Measurements from ENCODE around the gene SLC24A3.

Gene SLC24A3

DNA sequence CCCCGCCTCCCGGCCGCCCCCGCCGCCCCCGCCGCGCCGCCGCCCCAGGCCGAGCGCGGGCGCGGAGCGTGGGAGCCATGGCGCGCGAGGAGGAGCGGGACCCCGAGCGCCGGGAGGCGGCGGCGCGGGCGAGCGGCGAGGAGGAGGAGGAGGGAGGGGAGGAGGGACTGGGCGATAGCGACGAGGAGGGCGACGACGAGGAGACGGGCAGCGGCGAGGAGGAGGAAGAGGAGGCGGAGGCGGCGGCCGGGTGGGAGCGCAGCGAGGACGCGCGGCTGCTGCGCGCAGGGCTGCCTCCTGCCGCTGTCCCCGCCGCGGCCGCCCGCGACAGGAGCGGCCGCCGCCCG lies at the start of gene SLC24A3:
SLC24A3 (plus strand) TSS at position 174 of the 347 bp plus-strand sequence.
- no peak for DNase-seq

DNA sequence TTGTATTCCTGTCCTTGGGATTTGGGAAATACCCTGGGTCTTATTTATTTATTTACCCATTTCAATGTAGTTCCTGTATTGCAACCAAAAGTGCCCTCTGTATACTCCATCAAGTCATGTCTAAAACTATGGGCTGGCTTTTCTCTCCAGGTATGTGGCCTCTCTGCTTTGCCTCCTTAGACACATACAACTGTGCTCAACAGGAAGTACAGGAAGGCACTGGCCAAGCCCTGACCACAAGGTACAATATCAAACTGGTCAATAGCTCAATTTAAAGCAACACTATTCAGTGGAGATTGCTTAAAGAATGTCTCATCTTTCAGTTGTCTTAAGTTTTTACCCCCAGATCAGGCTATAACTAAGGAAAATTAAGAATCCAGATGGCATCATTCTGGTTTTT lies 42.3 kb upstream of the SLC24A3 start:
- DNase-seq = no peak

DNA sequence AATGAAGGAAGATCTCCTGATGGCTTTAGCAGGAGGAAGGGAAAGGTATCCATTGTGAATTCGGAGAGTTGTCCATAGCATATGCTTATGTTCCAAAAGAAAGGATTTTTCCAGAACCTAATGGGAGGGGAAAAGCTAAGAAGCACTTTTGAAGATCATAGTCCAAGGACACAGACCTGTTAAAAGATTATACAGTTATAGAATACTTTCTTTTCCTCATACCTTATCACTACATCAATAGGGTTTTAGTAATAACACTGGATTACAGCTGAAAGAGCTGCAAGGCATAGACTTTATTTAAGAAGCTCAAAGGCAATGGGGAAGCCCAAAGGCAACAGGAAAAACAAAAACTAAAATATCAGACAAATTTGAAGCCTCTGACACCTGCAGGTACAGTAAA lies 39.8 kb upstream of the SLC24A3 start:
- DNase-seq = no peak

DNA sequence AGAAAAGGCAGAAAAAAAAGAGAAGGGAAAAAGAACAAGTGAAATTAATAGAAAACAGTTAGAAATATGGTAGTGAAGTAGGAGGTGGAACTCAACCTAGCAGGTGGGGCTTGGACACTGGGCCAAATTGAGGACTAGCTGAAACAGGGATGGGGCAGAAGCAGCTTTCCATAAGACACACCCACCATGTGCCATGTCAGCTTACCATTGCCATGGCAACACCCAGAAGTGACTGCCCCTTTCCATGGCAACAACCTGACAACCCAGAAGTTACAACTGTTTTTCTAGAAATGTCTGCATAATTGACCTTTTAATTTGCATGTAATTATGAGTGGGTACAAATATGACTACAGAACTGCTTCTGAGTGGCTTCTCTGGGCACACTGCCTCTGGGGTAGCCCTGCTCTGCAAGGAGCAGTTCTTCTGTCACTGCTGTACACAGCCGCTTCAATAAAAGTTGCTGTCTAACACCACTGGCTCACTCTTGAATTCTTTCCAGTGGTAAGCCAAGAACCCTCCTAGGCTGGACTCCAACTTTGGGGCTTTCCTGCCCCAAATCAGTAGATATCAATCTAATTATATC lies 35.9 kb upstream of the SLC24A3 start:
- no peak for DNase-seq

DNA sequence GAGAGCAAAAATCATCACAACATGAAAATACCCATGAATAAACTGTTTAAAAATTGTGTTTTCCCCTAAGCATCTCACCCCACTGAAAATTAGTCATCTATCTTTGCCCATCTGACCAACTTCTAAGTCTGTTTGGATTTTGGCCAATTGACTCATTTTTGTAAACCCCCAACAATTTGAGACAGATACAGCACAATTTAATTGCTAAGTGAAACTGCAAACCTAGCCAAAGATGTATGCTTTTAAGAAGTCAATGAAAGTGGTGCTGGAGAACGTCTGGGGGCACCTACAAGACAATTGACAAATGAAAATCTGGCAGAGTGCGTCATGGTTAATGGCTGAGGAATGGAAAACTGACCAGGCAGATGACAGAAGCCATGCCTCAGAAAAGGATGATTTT lies 30.9 kb upstream of the SLC24A3 start:
- no peak for DNase-seq

DNA sequence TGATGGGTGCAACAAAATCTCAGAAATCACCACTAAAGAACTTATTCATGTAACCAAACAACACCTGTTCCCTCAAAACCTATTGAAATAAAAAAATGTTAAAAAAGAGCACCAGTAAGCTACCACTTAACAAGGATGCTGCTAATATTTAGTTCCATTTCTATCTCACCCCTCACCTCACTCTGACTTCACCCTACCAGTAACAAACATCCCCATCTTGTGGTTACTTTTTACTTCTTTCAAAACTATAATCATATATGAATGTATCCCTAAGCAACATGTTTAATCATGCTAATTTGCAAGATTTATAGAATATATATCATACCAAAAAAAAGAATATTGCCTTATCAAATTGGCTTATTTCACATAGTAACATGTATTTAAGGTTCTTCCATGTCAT lies 27.4 kb upstream of the SLC24A3 start:
- DNase-seq = no peak

DNA sequence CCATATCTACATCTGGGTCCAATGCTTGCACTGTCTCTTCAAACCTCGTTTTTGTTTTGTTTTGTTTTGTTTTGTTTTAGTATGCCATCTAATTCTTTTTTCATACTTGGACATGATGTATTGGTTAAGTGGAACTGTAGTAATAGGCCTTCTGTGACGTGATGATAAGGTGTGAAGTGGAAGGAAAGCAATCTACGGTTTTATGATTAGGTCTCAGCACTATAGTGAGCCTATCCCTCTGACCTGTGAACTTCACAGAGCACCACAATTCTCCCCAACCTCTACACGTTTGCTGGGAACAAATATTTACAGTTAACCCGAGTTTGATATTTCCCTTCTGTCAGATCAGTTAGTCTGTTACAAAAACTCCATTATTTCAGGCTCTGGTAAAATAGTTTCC lies 19.1 kb upstream of the SLC24A3 start:
- no peak for DNase-seq

DNA sequence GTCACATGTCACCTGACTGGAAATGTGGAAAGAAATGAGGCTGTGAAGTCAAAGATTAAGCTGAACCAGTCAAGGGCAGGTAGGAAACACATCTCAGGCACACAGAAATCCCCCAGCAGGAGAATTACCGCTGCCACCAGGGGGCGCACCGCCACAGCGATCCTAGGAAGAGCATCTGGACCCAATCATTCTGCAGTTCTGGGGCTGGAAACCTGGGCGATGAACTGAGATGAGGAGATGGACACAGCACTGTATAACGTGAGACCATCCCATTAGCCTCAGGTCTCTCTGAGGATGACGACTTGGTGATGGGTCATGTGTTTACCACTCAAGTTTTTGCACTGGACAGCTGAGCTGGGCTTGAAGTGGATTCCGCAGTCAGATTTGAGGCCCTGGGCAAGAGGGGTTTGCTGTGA lies 6.5 kb upstream of the SLC24A3 start:
- peak; percentile 39 for DNase-seq

DNA sequence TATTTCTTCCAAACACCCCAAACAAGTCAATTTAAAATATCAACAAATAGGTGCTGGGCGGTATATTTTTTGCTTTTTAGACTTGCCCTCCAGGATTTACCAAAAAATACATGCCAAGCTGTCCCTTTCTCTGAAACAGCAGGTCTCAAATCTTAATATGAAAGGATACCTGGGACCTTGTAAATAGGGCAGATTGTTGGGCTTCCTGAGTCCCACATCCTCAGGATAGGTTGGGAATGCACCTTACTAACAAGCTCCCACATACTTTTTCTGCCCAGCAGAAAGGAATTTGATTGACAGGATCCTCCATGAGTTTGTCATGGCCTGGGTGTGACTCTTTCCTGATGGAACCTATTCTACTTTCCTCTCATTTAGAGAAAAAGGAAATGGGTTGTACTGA lies 4.9 kb upstream of the SLC24A3 start:
- DNase-seq = no peak

DNA sequence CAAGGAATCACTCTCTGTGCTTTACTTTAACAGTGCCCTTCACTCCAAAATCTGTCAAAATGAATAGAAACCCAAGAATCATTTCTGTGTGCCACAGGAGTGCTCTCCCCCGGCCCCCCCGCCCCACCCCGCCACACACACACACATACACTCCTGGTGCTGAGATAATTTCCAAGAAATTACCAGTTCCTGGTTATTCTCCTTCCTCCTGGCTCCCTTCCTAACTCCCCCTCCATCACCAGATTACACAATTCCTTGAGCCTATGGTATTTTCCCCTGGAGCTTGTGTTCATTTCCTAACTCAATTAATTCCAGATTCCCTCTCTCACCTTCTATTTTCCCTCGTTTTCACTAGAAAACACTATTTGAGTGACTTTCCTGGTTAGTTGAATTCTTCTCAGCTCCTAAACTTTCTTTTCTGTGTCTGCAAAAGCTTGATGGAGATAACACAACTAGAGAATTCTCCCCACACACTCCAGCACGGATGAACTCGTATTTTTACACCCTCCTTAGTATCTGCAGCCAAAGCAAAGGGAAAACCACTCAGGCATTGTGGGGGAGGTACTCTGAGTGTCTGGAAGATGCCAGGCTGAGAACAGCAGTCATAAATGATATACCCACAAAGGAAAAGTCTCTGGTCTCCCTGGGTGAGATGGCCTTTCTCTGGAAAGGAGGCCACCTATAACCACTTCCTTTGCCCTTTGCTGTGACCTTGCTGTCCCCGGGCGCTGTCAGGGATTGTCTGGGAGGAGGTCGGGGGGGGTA lies 1.9 kb upstream of the SLC24A3 start:
- DNase-seq = peak; percentile 21

DNA sequence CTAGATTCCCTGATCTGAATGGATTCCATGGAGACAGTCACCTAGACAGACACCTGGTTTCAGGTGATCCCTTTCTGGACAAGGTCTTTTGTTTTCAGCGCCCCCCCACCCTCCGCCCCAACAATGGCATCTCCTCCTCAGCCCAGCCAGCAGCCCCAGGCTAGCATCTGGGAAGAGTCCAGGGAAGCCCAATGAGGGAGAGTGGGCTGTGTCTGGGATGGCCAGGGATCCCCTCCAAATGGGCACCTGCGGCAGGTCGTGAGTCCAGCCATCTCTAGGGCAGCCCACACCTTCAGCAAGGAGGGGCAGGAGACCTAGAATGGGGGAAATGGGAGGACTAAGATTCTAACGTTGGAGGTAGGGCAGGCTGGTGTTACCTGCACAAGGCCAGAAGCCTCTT lies 1.2 kb upstream of the SLC24A3 start:
- no peak for DNase-seq

DNA sequence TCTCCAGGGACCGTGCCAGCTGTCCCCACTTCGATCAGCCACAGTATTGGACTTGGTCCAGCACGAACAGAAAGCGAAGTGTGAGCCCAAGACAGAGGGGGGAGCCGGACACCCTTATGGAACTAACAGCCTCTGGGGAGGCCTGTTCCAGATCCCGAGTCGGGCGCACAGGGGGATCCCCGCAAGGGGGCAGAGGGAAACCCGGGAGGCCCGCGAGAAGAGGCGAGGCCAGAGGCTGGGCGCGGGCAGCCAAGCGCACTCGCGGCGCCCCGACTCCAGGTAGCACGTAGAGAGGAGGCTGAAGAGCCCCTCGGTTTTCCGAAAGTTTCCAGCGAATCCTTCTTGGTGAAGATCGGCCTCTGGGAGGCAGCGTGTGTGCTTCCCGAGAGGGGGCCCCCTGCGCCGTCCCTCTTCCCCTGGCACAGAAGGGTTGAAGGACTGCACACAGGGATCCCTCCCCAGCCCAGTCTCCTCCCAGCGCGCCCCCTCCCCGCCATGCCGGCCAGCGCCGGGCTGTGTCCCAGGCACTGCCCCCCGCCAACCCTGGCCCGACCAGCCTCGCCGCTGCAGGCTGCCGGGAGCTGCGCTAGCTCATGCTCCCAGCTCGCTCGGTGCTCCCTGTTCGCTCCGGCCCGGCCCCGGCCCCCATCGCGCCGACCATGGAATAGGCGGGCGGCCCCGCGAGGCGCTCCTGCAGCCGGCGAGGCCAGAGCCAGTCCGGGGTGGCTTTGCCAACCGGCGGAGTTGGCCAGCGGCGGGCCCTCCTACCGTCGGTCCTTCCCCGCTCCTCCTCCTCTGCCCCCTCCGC lies 577 bp upstream of the SLC24A3 start:
- no peak for DNase-seq

DNA sequence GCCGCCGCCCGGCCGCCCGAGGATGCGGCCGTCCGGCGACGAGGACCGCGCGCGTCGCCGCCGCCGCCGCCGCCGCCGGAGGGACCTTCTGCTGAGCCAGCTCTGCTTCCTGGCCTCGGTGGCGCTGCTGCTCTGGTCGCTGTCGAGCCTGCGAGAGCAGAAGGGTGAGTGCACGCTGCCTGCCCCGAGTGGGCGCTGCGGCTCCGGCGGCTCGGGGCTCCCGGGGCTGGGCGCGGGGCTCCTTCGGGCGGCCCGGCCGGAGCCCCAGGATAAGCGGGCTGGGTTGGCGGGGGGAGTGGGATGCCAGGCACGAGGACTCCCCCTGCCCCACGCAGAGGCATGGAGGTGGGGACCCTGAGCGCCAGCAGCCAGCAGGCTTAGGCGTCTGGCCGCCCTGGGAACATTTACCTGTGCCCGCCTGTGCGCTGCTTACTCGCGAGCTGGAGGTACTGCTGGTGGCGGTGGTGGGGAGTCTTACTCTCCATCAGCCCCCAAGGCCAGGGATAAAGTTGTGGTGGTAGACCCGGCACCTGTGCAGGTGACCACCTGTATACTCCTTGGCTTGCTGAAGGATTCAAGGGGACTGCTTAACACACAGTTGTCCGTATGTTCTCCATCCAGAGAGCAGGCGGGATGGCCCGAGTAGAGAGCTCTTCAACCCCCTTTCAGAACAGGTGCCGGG lies 520 bp downstream of the SLC24A3 start:
- peak; percentile 3 for DNase-seq

DNA sequence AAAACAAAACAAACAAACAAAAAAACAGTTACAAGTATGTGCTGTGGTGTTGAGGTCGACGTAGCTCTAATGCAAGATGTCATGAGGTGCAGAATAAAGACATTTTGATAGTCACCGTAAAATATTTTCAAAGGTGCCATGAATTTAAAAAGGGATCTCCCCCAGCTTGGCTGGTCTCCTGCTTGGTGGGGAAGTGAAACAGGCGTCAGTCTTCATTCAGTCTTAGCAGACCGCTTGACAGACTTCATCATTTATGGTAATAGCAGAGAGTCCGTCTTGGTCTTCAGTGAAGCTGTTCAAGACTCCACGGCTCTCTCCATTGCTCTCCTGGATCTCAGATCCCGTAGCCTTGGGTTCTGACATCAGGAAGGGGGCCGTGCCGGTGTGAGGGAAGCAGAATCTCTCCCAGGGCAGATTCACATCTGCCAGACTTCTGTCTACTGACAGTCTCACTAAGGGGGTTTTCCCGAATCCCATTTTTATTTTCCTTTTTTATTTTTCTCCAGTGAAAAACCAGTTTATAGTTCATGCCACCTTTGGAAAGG lies 1.6 kb downstream of the SLC24A3 start:
- no peak for DNase-seq

DNA sequence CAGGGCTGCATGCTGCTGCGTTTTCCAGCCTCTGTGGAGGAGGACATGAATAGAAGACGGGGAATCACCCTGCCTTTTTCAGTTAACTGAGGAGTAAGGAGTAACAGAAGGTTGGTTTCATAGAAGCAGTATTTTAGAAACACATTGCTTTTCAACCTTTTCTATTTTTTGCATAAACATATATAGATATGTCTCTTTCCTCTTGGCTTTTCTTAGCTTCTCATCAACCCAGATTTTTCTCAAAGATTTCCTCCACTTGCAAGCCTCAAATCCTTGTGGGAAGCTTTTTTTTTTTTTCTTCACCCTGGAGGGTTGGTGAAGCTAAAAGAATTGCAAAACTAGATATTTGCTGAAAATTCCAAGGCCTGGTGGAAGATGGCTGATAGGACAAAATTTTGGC lies 6.0 kb downstream of the SLC24A3 start:
- no peak for DNase-seq

DNA sequence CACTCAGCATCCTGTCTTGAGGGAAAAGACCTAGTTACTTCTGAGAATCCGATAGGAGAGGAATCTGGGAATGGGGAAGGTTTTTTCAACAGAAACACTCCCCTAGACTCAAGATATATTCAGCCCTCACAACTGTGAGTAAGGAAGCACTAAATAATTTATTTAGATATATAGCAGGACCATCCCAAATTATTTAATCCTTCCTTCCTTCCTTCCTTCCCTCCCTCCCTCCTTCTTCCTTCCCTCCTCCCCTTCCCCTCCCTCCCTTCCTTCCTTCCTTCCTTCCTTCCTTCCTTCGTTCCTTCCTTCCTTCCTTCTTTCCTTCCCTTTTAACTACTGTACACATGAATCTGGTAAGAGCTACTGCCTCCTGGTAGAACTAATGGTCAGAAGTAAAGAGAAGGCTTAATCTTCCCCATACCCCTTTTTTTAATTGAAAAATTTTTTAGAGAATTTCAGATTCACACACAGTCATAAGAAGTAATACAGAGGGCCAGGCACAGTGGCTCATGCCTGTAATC lies 10.1 kb downstream of the SLC24A3 start:
- no peak for DNase-seq

DNA sequence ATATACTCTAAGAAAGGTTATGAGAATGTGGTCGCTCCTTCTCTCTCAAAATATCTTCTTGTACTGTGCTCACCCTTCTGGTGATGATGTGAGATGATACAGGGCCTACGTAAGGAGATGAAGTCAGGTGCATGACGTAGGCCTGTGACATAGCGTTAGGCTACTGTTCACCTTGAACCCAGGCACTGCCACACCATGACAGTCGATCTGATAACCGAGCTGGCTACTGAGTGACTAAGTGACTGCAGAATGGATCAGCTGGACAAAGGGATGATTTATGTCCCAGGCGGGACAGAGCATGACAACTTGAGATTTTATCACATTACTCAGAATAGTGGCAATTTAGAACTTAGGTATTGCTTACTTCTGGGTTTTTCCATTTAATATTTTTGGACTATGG lies 11.2 kb downstream of the SLC24A3 start:
- DNase-seq = no peak

DNA sequence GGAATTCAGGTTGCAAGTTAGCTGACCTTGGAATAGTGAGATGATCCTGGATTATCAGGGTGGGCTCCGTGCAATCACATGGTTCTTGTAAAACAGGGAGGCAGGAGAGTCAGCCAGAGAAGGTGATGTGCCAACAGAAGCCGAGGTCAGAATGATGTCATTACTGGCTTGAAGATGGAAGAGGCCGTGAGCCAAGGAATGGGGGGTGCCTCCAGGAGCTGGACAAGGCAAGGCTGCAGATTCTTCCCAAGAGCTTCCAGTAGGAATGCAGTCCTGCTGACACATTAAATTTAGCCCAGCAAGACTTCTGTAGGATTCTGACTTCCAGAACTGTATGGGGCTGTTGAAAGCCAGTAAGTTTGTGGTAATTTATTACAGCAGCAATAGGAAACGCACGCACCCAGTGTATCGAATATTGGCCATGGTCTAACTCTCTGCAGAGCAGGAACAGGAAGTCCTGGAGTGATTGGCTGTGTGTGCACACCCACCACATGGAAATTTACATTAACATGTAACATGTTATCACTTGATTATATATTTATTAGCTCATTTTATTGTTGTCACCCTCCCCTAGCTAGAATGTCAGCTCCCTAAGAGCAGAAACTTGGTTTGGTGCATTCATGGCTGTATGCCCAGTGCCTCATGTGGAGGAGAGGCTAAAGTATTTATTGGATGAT lies 19.1 kb downstream of the SLC24A3 start:
- DNase-seq = no peak

DNA sequence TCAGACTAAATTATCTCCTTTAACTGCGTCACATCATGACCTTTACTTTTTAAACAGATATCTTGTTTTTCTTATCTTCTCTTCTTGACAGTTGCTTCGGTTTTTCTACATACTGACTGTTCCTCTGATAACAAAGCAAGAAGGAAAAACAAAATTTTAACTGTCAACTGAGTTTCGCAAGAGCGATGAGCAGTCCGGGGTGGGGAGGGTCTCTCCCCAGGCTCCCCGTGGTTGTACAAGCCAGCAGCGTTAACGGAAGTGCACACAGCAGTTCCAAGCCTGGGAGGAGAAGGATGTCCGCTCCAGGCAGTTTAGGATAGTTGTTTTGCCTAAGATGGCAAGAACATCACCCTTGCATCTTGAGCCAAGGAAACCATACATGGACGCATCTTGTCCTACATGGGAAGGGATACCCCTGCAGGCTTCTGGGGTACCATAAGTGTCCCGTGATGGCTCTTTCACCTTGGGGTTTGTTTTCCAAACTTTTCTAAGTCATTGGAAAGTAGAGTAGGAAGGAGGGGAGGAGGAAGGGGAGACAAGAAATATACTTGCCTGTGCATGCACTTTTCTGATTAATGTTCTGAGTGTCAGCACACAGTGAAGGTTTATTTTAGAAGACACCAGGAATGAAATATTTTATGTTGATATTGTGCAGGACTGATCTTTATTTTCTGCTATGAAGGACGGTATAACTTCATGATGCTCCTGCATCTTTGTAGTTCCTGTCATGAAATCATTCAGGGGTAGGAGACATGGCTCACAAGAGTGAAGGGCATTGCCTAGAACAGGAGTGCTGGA lies 20.8 kb downstream of the SLC24A3 start:
- no peak for DNase-seq

DNA sequence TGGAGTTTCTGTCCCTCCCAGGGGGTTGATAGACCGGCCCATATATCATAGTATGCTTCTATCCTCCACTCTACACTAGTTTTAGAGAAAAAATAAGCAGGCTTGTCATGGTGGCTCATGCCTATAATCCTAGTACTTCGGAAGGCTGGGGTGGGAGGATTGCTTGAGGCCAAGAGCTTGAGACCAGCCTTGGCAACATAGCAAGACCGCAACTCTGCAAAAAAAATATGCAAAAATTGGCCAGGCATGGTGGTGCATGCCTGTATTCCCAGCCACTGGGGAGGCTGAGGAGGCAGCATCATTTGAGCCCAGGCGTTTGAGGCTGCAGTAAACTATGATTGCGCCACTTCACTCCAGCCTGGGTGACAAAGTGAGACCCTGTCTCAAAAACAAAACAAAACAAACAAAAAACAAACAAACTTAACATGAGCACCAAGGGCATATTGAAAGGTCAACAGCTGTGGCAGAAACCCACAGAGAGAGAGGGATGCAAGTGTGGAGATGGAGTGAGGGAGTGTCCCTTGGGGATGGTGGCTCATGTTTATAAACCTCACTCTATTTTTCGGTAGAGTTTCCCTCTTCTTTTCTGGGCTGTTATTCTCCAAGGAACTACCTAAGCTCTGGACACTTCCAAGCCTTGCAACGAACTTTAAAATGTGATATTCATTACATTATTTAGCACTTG lies 24.1 kb downstream of the SLC24A3 start:
- DNase-seq = no peak

DNA sequence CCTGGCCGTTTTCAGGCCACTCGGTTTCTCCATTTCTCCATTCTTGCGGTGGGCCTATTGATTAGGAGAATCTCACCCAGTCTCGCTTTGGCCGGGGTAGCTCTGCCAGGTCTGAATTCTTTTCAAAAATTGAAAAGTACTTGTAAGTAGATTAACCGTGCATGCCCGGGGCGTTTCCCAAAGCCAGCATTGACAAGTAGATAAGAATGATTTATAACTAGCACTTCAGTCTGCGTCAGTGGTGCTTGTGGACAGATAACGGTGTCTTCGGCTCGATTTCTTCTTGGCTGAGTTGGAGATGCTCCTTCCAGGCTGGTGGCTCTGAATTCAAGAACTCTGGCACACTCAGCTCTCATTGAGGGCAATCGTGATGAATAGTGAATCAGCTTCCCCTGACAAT lies 29.0 kb downstream of the SLC24A3 start:
- no peak for DNase-seq

Data from fibroblast of upper back skin (primary cell).